ENCODE results near the gene ARMH3. TPM values are rescaled to one million over a fixed set of nuclear protein-coding genes. Genes with fewer than 3 reads are reported as not detected.

The ARMH3 gene
- total RNA-seq, 1 experiment from 2014 or later: 12.8 TPM

DNA sequence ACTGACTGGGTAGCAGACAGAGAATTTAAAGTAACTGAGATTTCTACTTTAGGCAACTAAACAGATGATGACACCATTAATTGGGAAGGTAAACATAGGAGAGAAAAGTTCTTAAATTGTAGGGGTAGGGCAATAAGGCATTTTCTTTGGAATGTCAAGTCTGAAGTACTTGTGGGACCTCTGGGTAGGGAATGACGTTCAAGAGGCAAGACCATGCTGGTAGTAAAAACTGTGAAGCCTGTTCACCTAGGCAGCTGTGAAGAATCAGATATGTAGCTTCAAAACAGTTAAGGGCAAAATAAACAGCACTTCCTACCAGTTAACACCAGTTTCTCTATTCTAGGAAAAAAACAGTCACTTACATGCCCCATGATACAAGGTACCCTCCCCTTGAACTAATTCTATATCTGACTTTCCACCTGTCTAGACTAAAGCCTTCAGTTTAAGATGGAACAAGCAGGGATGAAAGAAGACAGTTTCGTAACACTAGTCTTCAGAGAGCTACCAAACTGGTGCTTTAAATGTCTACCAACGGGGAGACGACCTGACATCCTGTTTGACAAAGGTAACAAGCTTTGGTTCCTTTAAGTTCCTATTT, 149.3 kb downstream of the ARMH3 start:
- Histone ChIP-seq H3K27ac (no peak overlapping the region), H3F3A (ENCODE audit: insufficient read depth, low read depth) (no peaks in the 10 kb centered on the region), H3K4me3 (no peak overlapping the region), H2AFZ (no peak overlapping the region), H3K79me2 (ENCODE audit: low read depth) (no peaks in the 10 kb centered on the region), H3K9me2 (ENCODE audit: insufficient read depth) (no peaks in the 10 kb centered on the region), H3K4me1 (replicated peaks; ENCODE audit: insufficient read depth) (no peaks in the 10 kb centered on the region), H3K27me3 (ENCODE audit: insufficient read depth, low read depth) (no peaks in the 10 kb centered on the region), H3K4me2 (no peak overlapping the region), H3K36me3 (ENCODE audit: low read depth) (no peaks in the 10 kb centered on the region), H4K20me1 (ENCODE audit: insufficient read depth) (no peaks in the 10 kb centered on the region), H3K9me3 (ENCODE audit: insufficient read depth, low read depth) (no peaks in the 10 kb centered on the region)
- ChIA-PET CTCF (no interaction called here), POLR2A (ENCODE audit: unreplicated experiment) (interaction anchor here (0.7 kb wide), 1 partner anchor 55 kb away, joined by 5 read pairs; no protein-coding TSS in a partner anchor)
- no peak for DNase-seq
- no peak for TF ChIP-seq EZH2 (IDR thresholded peaks at IDR 0.05; ENCODE audit: low read depth)
- TF ChIP-seq, protein P1, sequence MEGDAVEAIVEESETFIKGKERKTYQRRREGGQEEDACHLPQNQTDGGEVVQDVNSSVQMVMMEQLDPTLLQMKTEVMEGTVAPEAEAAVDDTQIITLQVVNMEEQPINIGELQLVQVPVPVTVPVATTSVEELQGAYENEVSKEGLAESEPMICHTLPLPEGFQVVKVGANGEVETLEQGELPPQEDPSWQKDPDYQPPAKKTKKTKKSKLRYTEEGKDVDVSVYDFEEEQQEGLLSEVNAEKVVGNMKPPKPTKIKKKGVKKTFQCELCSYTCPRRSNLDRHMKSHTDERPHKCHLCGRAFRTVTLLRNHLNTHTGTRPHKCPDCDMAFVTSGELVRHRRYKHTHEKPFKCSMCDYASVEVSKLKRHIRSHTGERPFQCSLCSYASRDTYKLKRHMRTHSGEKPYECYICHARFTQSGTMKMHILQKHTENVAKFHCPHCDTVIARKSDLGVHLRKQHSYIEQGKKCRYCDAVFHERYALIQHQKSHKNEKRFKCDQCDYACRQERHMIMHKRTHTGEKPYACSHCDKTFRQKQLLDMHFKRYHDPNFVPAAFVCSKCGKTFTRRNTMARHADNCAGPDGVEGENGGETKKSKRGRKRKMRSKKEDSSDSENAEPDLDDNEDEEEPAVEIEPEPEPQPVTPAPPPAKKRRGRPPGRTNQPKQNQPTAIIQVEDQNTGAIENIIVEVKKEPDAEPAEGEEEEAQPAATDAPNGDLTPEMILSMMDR (conservative IDR thresholded peaks at IDR 0.05): no peak
- no TSS peak for BruUV-seq (replicated peaks)
- intact Hi-C loops (cut with micrococcal nuclease; ENCODE audit: unreplicated experiment): no loop called here

DNA sequence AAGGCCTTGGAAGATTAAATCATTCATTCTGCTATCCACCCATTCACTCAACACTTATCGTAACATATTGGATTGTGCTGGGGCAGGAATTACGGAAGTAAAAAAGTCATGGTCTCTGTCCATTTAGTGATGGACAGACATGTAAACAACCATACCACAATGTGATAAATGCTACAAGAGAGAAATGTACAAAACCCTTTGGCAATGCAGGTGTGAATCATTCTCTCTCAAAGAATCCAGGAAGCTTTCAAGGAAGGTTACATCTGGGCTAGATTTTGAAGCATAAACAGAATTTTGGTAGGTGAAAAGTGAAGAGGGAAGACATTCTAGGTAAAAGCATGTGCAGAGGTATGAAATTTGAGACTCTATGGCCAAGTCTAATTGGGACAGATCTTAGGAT, 150.7 kb downstream of the ARMH3 start:
- Histone ChIP-seq H3K4me2 (no peak overlapping the region), H2AFZ (no peak overlapping the region), H3F3A (ENCODE audit: insufficient read depth, low read depth) (no peaks in the 10 kb centered on the region), H3K79me2 (ENCODE audit: low read depth) (no peaks in the 10 kb centered on the region), H4K20me1 (ENCODE audit: insufficient read depth) (no peaks in the 10 kb centered on the region), H3K9me2 (ENCODE audit: insufficient read depth) (no peaks in the 10 kb centered on the region), H3K36me3 (ENCODE audit: low read depth) (no peaks in the 10 kb centered on the region), H3K9me3 (ENCODE audit: insufficient read depth, low read depth) (no peaks in the 10 kb centered on the region), H3K4me3 (no peak overlapping the region), H3K27me3 (ENCODE audit: insufficient read depth, low read depth) (no peaks in the 10 kb centered on the region), H3K27ac (no peak overlapping the region), H3K4me1 (replicated peaks; ENCODE audit: insufficient read depth) (no peaks in the 10 kb centered on the region)
- ChIA-PET POLR2A (ENCODE audit: unreplicated experiment) (no interaction called here), CTCF (no interaction called here)
- TF ChIP-seq, protein P1 (conservative IDR thresholded peaks at IDR 0.05): no peak
- TF ChIP-seq EZH2 (IDR thresholded peaks at IDR 0.05; ENCODE audit: low read depth): no peak
- intact Hi-C loops (cut with micrococcal nuclease; ENCODE audit: unreplicated experiment): no loop called here
- DNase-seq: no peak
- no TSS peak for BruUV-seq (replicated peaks)

DNA sequence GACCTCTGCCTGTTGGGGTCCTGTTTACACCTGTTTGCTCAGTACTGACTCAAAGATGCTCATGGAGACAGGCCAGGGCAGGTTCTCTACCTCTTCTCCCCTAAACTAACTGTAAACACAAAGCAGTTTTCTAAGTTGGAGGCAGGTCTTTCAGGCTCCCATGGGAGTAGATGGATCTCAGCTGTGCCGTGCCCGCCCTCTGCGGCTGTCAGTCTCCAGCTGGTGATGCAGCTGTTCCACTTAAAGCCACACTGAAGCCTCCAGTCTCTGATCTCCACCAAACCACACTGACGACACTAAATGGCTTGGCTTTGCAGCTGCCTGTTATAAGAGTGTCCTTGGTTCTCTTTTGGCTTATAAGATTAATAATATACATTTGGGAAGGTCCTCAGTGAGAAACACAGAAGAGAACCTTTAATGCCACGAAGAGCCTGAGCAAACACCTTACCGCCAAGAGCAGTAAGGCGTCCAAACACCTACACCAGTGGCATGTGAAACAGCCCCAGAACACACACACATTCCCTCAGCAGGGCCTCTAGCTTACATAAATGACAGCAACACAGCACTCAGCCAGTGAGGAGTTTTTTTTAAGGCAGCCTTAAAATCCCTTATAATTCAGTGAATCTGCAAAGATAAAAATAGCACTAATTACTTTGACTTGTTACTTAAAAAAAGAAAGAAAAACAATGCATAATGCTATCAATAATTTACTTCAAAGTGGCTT, 152.0 kb downstream of the ARMH3 start:
- Histone ChIP-seq H3K36me3 (ENCODE audit: low read depth) (no peaks in the 10 kb centered on the region), H3K9me3 (ENCODE audit: insufficient read depth, low read depth) (no peaks in the 10 kb centered on the region), H3K27me3 (ENCODE audit: insufficient read depth, low read depth) (no peaks in the 10 kb centered on the region), H3K4me3 (no peak overlapping the region), H3F3A (ENCODE audit: insufficient read depth, low read depth) (no peaks in the 10 kb centered on the region), H2AFZ (no peak overlapping the region), H3K4me2 (no peak overlapping the region), H4K20me1 (ENCODE audit: insufficient read depth) (no peaks in the 10 kb centered on the region), H3K9me2 (ENCODE audit: insufficient read depth) (no peaks in the 10 kb centered on the region), H3K27ac (no peak overlapping the region), H3K79me2 (ENCODE audit: low read depth) (no peaks in the 10 kb centered on the region), H3K4me1 (replicated peaks; ENCODE audit: insufficient read depth) (no peaks in the 10 kb centered on the region)
- ChIA-PET POLR2A (ENCODE audit: unreplicated experiment) (no interaction called here), CTCF (no interaction called here)
- intact Hi-C loops (cut with micrococcal nuclease; ENCODE audit: unreplicated experiment): no loop called here
- no TSS peak for BruUV-seq (replicated peaks)
- DNase-seq: no peak
- TF ChIP-seq, protein P1 (conservative IDR thresholded peaks at IDR 0.05): no peak
- TF ChIP-seq EZH2 (IDR thresholded peaks at IDR 0.05; ENCODE audit: low read depth): no peak

Measured in PC-9 (cell line).